ENCODE measurements around the gene TTC29. TPM values are rescaled to one million over a fixed set of nuclear protein-coding genes. Genes with fewer than 3 reads are reported as not detected.
"Not testable (repeated sequence)": the region's sequence is repeated elsewhere in the genome, so short reads cannot be mapped to it uniquely, and the experiment has no call there.

The TTC29 gene
- total RNA-seq, 1 donor from 2014 or later = not detected

DNA sequence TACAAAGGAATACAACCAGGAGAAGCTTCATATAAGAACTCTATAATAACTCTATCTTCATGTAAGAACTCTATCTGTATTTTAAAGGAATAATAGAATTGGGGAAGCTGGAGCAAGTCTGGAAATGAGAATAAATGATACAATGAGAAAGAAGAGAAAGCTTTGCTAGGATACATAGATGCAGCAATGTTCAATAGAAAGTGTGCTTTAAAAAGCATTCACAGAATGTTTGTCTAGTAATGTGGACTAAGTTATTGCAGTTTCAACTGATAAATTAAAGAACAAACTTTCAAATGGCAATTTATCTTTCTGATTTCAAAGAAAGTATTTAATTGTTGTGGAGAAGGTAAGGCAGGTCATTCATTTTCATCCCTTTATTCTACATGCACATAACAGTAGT lies 104.9 kb downstream of the TTC29 start:
- FAIRE-seq (no peak), DNase-seq (ENCODE audit: low read depth) (no peak)
- TF ChIP-seq, protein P1, sequence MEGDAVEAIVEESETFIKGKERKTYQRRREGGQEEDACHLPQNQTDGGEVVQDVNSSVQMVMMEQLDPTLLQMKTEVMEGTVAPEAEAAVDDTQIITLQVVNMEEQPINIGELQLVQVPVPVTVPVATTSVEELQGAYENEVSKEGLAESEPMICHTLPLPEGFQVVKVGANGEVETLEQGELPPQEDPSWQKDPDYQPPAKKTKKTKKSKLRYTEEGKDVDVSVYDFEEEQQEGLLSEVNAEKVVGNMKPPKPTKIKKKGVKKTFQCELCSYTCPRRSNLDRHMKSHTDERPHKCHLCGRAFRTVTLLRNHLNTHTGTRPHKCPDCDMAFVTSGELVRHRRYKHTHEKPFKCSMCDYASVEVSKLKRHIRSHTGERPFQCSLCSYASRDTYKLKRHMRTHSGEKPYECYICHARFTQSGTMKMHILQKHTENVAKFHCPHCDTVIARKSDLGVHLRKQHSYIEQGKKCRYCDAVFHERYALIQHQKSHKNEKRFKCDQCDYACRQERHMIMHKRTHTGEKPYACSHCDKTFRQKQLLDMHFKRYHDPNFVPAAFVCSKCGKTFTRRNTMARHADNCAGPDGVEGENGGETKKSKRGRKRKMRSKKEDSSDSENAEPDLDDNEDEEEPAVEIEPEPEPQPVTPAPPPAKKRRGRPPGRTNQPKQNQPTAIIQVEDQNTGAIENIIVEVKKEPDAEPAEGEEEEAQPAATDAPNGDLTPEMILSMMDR (IDR thresholded peaks at IDR 0.05; ENCODE audit: insufficient read depth, low read length, severe bottlenecking) = no peak
- Histone ChIP-seq H3K36me3 (ENCODE audit: control insufficient read depth, insufficient read depth, low read length) (no peaks in the 10 kb centered on the region), H3K4me3 (ENCODE audit: low read depth, low read length) (no peak overlapping the region), H3K27me3 (ENCODE audit: control insufficient read depth, insufficient read depth, low read length) (no peaks in the 10 kb centered on the region)

DNA sequence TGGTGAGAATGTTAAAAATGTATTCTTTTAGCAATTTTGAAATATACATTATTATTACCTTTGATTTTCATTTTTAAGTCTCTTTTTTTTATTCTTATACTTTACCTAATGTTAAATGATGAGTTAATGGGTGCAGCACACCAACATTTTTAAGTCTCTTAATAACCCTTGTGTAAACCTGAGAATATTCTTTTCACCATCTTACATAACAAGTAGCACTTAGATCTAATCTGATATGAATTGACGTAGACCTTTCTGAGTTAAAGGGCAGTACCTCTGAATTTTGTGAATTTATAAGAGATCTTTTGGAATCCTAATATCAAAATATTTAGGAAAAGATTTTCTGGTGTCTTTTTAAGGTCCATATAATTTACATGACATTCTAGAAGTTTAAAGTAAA lies 110.6 kb downstream of the TTC29 start:
- no peak for DNase-seq (ENCODE audit: low read depth)
- Histone ChIP-seq H3K4me3 (ENCODE audit: low read depth, low read length) (no peak overlapping the region), H3K36me3 (ENCODE audit: control insufficient read depth, insufficient read depth, low read length) (no peaks in the 10 kb centered on the region), H3K27me3 (ENCODE audit: control insufficient read depth, insufficient read depth, low read length) (no peaks in the 10 kb centered on the region)
- no peak for FAIRE-seq
- TF ChIP-seq, protein P1 (IDR thresholded peaks at IDR 0.05; ENCODE audit: insufficient read depth, low read length, severe bottlenecking) = no peak

DNA sequence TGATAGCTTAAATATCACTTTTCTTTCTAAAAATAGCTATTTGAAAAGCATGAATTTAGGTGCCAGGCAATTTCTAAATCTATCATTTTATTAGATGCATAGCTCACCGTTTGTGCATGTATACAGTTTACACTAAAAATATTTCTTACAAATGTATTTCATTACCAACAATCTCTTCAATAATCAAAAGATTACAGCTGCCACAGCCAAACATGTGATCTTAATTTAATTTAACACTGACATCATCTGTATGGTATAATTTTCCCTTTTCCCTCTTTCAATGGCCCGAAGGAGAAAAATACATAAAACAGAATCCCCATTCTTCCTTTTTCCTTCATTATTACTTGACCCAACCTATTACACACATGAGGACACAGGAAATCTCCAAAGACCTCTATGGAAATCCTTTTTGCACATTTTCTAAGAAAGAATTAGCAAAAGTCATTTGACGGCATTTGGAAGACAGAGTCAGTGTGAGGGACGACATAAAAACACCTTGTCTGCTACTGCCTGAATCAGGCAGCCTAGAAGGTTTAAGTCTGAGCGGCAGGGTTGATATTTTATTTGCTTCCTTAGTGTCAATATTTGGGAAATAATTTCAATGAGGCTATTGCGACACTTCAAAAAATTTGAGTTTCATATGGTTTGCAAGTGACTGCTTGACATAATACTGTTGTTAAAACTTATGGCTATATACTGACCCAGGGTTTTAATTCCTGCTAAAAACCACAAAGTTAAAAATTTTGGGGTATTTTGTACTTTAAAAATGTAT lies 111.2 kb downstream of the TTC29 start:
- TF ChIP-seq, protein P1 (IDR thresholded peaks at IDR 0.05; ENCODE audit: insufficient read depth, low read length, severe bottlenecking) = no peak
- no peak overlapping the region for H3K4me3 ChIP-seq (ENCODE audit: low read depth, low read length)
- FAIRE-seq (no peak), DNase-seq (ENCODE audit: low read depth) (no peak)
- H3K27me3 ChIP-seq (ENCODE audit: control insufficient read depth, insufficient read depth, low read length) = no peaks in the 10 kb centered on the region
- H3K36me3 ChIP-seq (ENCODE audit: control insufficient read depth, insufficient read depth, low read length) = no peaks in the 10 kb centered on the region

DNA sequence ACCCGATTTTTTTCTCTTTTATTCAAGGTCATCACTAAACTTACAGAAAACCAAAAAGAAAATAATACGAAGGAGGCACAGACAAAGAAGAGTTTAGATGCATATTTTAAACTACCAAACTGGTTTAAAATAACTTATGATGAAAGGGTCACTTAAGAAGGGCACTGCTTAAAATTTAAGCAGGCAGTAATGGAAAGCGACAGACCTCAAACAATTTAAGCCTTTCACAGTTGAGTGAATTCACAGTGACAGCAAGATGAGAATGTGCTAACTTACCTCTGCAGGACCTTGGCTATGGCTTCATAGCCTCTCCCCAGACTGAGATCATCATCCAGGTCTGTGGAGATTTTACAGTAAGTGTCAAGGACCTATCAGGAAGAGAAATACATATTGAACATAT lies 112.1 kb downstream of the TTC29 start:
- H3K4me3 ChIP-seq (ENCODE audit: low read depth, low read length) = no peak overlapping the region
- TF ChIP-seq, protein P1 (IDR thresholded peaks at IDR 0.05; ENCODE audit: insufficient read depth, low read length, severe bottlenecking) = no peak
- no peak for FAIRE-seq

DNA sequence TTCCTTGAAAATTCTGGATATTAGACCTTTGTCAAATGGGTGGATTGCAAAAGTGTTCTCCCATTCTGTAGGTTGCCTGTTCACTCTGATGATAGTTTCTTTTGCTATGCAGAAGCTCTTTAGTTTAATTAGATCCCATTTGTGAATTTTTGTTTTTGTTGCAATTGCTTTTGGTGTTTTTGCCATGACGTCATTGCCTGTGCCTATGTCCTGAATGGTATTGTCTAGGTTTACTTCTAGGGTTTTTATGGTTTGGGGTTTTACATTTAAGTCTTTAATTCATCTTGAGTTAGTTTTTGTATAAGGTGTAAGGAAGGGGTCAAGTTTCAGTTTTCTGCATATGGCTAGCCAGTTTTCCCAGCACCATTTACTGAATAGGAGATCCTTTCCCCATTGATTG lies 122.7 kb downstream of the TTC29 start:
- FAIRE-seq; H3K27me3 ChIP-seq (ENCODE audit: control insufficient read depth, insufficient read depth, low read length): not testable (repeated sequence)

More for the DNA sequence above, 112.1 kb downstream of the TTC29 start:
- no peak for DNase-seq (ENCODE audit: low read depth)
- no peaks in the 10 kb centered on the region for H3K27me3 ChIP-seq (ENCODE audit: control insufficient read depth, insufficient read depth, low read length)
- H3K36me3 ChIP-seq (ENCODE audit: control insufficient read depth, insufficient read depth, low read length) = no peaks in the 10 kb centered on the region

DNA sequence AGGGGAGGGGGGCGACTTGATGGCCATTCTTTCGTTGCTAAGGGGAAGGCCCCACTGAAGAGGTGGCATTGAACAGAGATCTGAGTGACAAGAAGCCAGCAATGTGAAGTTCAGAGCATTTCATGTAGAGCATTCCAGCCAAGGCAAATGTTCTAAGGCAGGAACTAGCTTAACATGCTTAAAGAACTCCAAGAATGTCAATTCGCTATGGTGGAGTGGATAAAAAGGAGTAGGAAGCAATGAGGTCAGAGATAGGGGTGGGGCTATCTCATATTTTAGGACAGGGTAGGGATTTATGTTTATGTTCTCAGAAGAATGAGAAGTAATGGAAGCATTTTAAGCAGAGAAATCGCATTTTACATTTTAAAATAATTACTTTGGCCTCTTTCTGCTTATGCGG lies 130.9 kb downstream of the TTC29 start:
- H3K4me3 ChIP-seq (ENCODE audit: low read depth, low read length) = no peak overlapping the region
- H3K27me3 ChIP-seq (ENCODE audit: control insufficient read depth, insufficient read depth, low read length) = no peaks in the 10 kb centered on the region
- FAIRE-seq (no peak), DNase-seq (ENCODE audit: low read depth) (no peak)
- TF ChIP-seq, protein P1 (IDR thresholded peaks at IDR 0.05; ENCODE audit: insufficient read depth, low read length, severe bottlenecking) = no peak
- no peaks in the 10 kb centered on the region for H3K36me3 ChIP-seq (ENCODE audit: control insufficient read depth, insufficient read depth, low read length)

More for the DNA sequence above, 122.7 kb downstream of the TTC29 start:
- DNase-seq (ENCODE audit: low read depth); H3K36me3 ChIP-seq (ENCODE audit: control insufficient read depth, insufficient read depth, low read length); H3K4me3 ChIP-seq (ENCODE audit: low read depth, low read length): not testable (repeated sequence)

Measured in bronchial epithelial cell (primary cell).